WTC11 (cell line): ENCODE results near the gene TRIM44. TPM values are rescaled to one million over a fixed set of nuclear protein-coding genes. Genes with fewer than 3 reads are reported as not detected.

ENCODE experiments used
- ATAC-seq: fragments of 200-7000 bp; cut with Tn5 transposase; 2 replicates; pipeline ENCODE4 v1.10.0; 2021; ENCODE audit warnings: mild to moderate bottlenecking, moderate library complexity
- CTCF ChIA-PET: fragments of 300-600 bp; sonication (Branson Sonifier 250); formaldehyde crosslinking; loops from one replicate; lab custom pipeline; 2021; ENCODE audit warnings: antibody characterized with exemption; lab: Charles Lee
- POLR2A ChIA-PET: fragments of 350-600 bp; sonication (Branson Sonifier 250); formaldehyde crosslinking; loops from one replicate; lab custom pipeline; 2021; ENCODE audit warnings: antibody characterized with exemption; lab: Charles Lee
- DNase-seq: peaks from one replicate; pipeline ENCODE4 v3.0.0; 2021; ENCODE audit warnings: low spot score
- H3K27ac Mint-ChIP-seq: 2 replicates; pipeline ENCODE4 v1.8.0; 2021; ENCODE audit warnings: mixed read lengths
- H3K27me3 Mint-ChIP-seq: 2 replicates; pipeline ENCODE4 v1.8.0; 2021; ENCODE audit warnings: low read depth, mild to moderate bottlenecking, moderate library complexity, mixed read lengths
- H3K36me3 Mint-ChIP-seq: 2 replicates; pipeline ENCODE4 v1.8.0; 2021; ENCODE audit warnings: mixed read lengths
- H3K4me1 Mint-ChIP-seq: 2 replicates; pipeline ENCODE4 v1.8.0; 2022; ENCODE audit warnings: mixed read lengths
- H3K4me3 Mint-ChIP-seq: 2 replicates; pipeline ENCODE4 v1.8.0; 2021; ENCODE audit warnings: mild to moderate bottlenecking, moderate library complexity, mixed read lengths
- H3K9me3 Mint-ChIP-seq: 2 replicates; pipeline ENCODE4 v1.8.0; 2021; ENCODE audit warnings: mixed read lengths
- ARID4B ChIP-seq: sonication (generic); formaldehyde crosslinking; IDR thresholded peaks from 2 replicates; pipeline ENCODE4 v1.8.0; 2023; ENCODE audit warnings: missing genetic modification reagents, mild to moderate bottlenecking, borderline replicate concordance
- CDX4 ChIP-seq: fragments of 250-450 bp; sonication (Bioruptor Pico); IDR thresholded peaks from 2 replicates; pipeline ENCODE4 v1.9.0; 2021; ENCODE audit warnings: moderate library complexity, mild to moderate bottlenecking, inconsistent platforms, borderline replicate concordance
- CREB1 ChIP-seq: sonication (generic); formaldehyde crosslinking; IDR thresholded peaks from 2 replicates; pipeline ENCODE4 v1.8.0; 2023; ENCODE audit warnings: mild to moderate bottlenecking, missing genetic modification reagents
- CTCF ChIP-seq: fragments of 200-600 bp; IDR thresholded peaks from 2 replicates; pipeline ENCODE4 v1.8.0; 2022; ENCODE audit warnings: antibody characterized with exemption
- GRHL2 ChIP-seq: fragments of 250-450 bp; sonication (Bioruptor Pico); IDR thresholded peaks from 2 replicates; pipeline ENCODE4 v1.8.0; 2022; ENCODE audit warnings: mild to moderate bottlenecking, moderate library complexity; ENCODE audit not compliant: insufficient replicate concordance, severe bottlenecking
- IRF1 ChIP-seq: sonication (generic); formaldehyde crosslinking; IDR thresholded peaks from 2 replicates; pipeline ENCODE4 v1.8.0; 2023; ENCODE audit warnings: missing genetic modification reagents
- NFE2L1 ChIP-seq: sonication (generic); formaldehyde crosslinking; IDR thresholded peaks from 2 replicates; pipeline ENCODE4 v1.8.1; 2023; ENCODE audit warnings: missing genetic modification reagents
- PRDM15 ChIP-seq: sonication (generic); formaldehyde crosslinking; IDR thresholded peaks from 2 replicates; pipeline ENCODE4 v1.8.0; 2022; ENCODE audit warnings: missing genetic modification reagents
- SMAD4 ChIP-seq: sonication (generic); formaldehyde crosslinking; IDR thresholded peaks from 2 replicates; pipeline ENCODE4 v1.8.0; 2022; ENCODE audit warnings: mild to moderate bottlenecking, missing genetic modification reagents
- TCF7 ChIP-seq: sonication (generic); formaldehyde crosslinking; IDR thresholded peaks from 2 replicates; pipeline ENCODE4 v1.8.0; 2022; ENCODE audit warnings: mild to moderate bottlenecking, low read depth, missing genetic modification reagents, moderate library complexity
- ZBTB43 ChIP-seq: sonication (generic); formaldehyde crosslinking; IDR thresholded peaks from 2 replicates; pipeline ENCODE4 v1.8.1; 2023; ENCODE audit warnings: mild to moderate bottlenecking, missing genetic modification reagents
- ZNF396 ChIP-seq: fragments of 250-450 bp; sonication (Bioruptor Pico); IDR thresholded peaks from 2 replicates; pipeline ENCODE4 v1.8.0; 2021; ENCODE audit warnings: mild to moderate bottlenecking, moderate library complexity, borderline replicate concordance
- total RNA-seq: library from RNA; stranded (reverse); gene quantifications from 3 replicates; pipeline ENCODE4 v1.2.3, GENCODE V29; 2021

Gene TRIM44
- total RNA-seq, 1 experiment from 2014 or later = 27.4 TPM

GRCh38 chr11:35721651-35722282 lies 59.2 kb downstream of the TRIM44 start (continued):
- TF ChIP-seq PRDM15 (CRISPR knock-in tag) = no peak

- peaks cover 15% of the 10 kb centered on the region for H3K4me1 Mint-ChIP-seq
- no peak for ATAC-seq
- H3K4me3 Mint-ChIP-seq = no peak overlapping the region
- TF ChIP-seq ZNF396 (CRISPR knock-in tag) (no peak), IRF1 (CRISPR knock-in tag) (no peak), NFE2L1 (CRISPR knock-in tag) (no peak), CREB1 (CRISPR knock-in tag) (no peak)
- TF ChIP-seq, all 79 proteins: peak for 0
- no peaks in the 10 kb centered on the region for H3K9me3 Mint-ChIP-seq
- ChIA-PET CTCF (interaction anchor here (1.7 to 2.4 kb wide), 2 partner anchors 99 to 536 kb away, joined by 4 to 15 read pairs; no protein-coding TSS in a partner anchor), POLR2A (no interaction called here)
- H3K36me3 Mint-ChIP-seq = peaks cover 9% of the 10 kb centered on the region; the same call in 1 of the 2 replicates
- H3K27ac Mint-ChIP-seq = no peak overlapping the region
- H3K27me3 Mint-ChIP-seq = no peaks in the 10 kb centered on the region
- DNase-seq = no peak
Measured at GRCh38 chr11:35722641-35723040, 60.1 kb downstream of the TRIM44 start.

- DNase-seq (no peak), ATAC-seq (no peak)
- Mint-ChIP-seq H3K4me3 (no peak overlapping the region), H3K27me3 (no peaks in the 10 kb centered on the region), H3K9me3 (no peaks in the 10 kb centered on the region), H3K27ac (no peak overlapping the region), H3K4me1 (peaks cover 15% of the 10 kb centered on the region), H3K36me3 (peaks cover 9% of the 10 kb centered on the region; the same call in 1 of the 2 replicates)
- ChIA-PET CTCF (interaction anchor here (1.7 kb wide), 1 partner anchor 535 kb away, joined by 4 read pairs; no protein-coding TSS in a partner anchor), POLR2A (no interaction called here)
- TF ChIP-seq CTCF (no peak), ARID4B (CRISPR knock-in tag) (no peak), ZBTB43 (no peak), SMAD4 (CRISPR knock-in tag) (no peak), CDX4 (CRISPR knock-in tag) (no peak), TCF7 (CRISPR knock-in tag) (no peak), PRDM15 (CRISPR knock-in tag) (no peak), GRHL2 (no peak)
Measured at GRCh38 chr11:35723493-35723892, 60.9 kb downstream of the TRIM44 start.
